Cardiac muscle cell (in vitro differentiated cells and primary cell): ENCODE measurements around the gene MAPT. TPM values are rescaled to one million over a fixed set of nuclear protein-coding genes. Genes with fewer than 3 reads are reported as not detected.

Experiments
- DNase-seq, 2 donors: peaks; one replicate each; pipeline versions ENCODE4 v3.0.0 to v3.0.0-alpha.2; 2010 to 2017; ENCODE audit warnings: low read depth in 1 of 2, low spot score in 1 of 2
- H3K27ac ChIP-seq: fragments of 200-600 bp; sonication (generic); 2 replicates; pipeline ENCODE4 v1.5.1; 2016
- H3K27me3 ChIP-seq: fragments of 200-600 bp; sonication (generic); 2 replicates; pipeline ENCODE4 v1.6.0; 2016; ENCODE audit warnings: control low read depth
- H3K36me3 ChIP-seq: fragments of 200-600 bp; sonication (generic); 2 replicates; pipeline ENCODE4 v1.5.1; 2016; ENCODE audit warnings: control low read depth
- H3K4me1 ChIP-seq: fragments of 200-600 bp; sonication (generic); 2 replicates; pipeline ENCODE4 v1.8.1; 2017; ENCODE audit warnings: low read depth, mild to moderate bottlenecking, mixed run types
- H3K4me3 ChIP-seq: fragments of 200-600 bp; sonication (generic); 2 replicates; pipeline ENCODE4 v1.5.1; 2016; ENCODE audit warnings: mild to moderate bottlenecking
- H3K9me3 ChIP-seq: fragments of 200-600 bp; sonication (generic); 2 replicates; pipeline ENCODE4 v1.5.1; 2017; ENCODE audit warnings: low read depth, mild to moderate bottlenecking, control low read depth
- CTCF ChIP-seq: IDR thresholded peaks from 2 replicates; pipeline ENCODE4 v1.5.1; 2012; ENCODE audit warnings: low read depth, mild to moderate bottlenecking, low read length
- polyA plus RNA-seq: library from polyadenylated mRNA; unstranded; fragments of >200 nt; fragmentation: Nextera tagmentation; extraction: Ambion mirVana; gene quantifications from 2 replicates; pipeline ENCODE4 v1.2.1, GENCODE V29; 2016
- total RNA-seq: library from RNA; depleted of rRNA; stranded (reverse); fragments of >200 nt; gene quantifications from 2 replicates; pipeline ENCODE4 v1.2.3, GENCODE V29; 2016

The MAPT gene
- total and polyA plus RNA-seq, 2 experiments from 2014 or later = 1.3 to 1.9 TPM

- no peak for TF ChIP-seq CTCF
- no peak for DNase-seq
- Histone ChIP-seq H3K27ac (no peak overlapping the region), H3K9me3 (no peaks in the 10 kb centered on the region), H3K27me3 (no peaks in the 10 kb centered on the region), H3K4me3 (no peak overlapping the region), H3K36me3 (no peaks in the 10 kb centered on the region), H3K4me1 (no peaks in the 10 kb centered on the region)
Measured at GRCh38 chr17:45982791-45983613, 88.6 kb downstream of the MAPT start.

- Histone ChIP-seq H3K27me3 (no peaks in the 10 kb centered on the region), H3K9me3 (no peaks in the 10 kb centered on the region), H3K36me3 (no peaks in the 10 kb centered on the region), H3K4me3 (no peak overlapping the region), H3K4me1 (no peaks in the 10 kb centered on the region), H3K27ac (no peak overlapping the region)
- no peak for TF ChIP-seq CTCF
- no peak for DNase-seq
Measured at GRCh38 chr17:45983614-45984310, 89.4 kb downstream of the MAPT start.

GRCh38 chr17:45984368-45984767, 90.0 kb downstream of the MAPT start:
- Histone ChIP-seq H3K36me3 (no peaks in the 10 kb centered on the region), H3K27me3 (no peaks in the 10 kb centered on the region), H3K9me3 (no peaks in the 10 kb centered on the region), H3K27ac (no peak overlapping the region), H3K4me3 (no peak overlapping the region), H3K4me1 (no peaks in the 10 kb centered on the region)
- TF ChIP-seq CTCF = no peak
- DNase-seq = no peak

- Histone ChIP-seq H3K4me3 (no peak overlapping the region), H3K4me1 (no peaks in the 10 kb centered on the region), H3K36me3 (no peaks in the 10 kb centered on the region), H3K27me3 (no peaks in the 10 kb centered on the region), H3K27ac (no peak overlapping the region), H3K9me3 (no peaks in the 10 kb centered on the region)
- no peak for TF ChIP-seq CTCF
- no peak for DNase-seq
Measured at GRCh38 chr17:45985447-45985846, 91.1 kb downstream of the MAPT start.

- Histone ChIP-seq H3K4me1 (no peaks in the 10 kb centered on the region), H3K27ac (no peak overlapping the region), H3K27me3 (no peaks in the 10 kb centered on the region), H3K4me3 (no peak overlapping the region), H3K9me3 (no peaks in the 10 kb centered on the region), H3K36me3 (no peaks in the 10 kb centered on the region)
- no peak for TF ChIP-seq CTCF
- DNase-seq = no peak
Measured at GRCh38 chr17:45986056-45986455, 91.7 kb downstream of the MAPT start.
